Esophagus muscularis mucosa (tissue), 4 donors: Measurements from ENCODE around the gene HINFP. TPM values are rescaled to one million over a fixed set of nuclear protein-coding genes. Genes with fewer than 3 reads are reported as not detected.
A peak's percentile ranks its signal among the peaks of the same experiment; 100 is the strongest.

Source experiments
- DNase-seq: peaks from one replicate; pipeline ENCODE4 v3.0.0-alpha.2; 2017; ENCODE audit errors: extremely low spot score
- H3K27ac ChIP-seq, 4 donors: fragments of 200-600 bp; sonication (generic); replicated peaks in 1 of 4; 1 replicate in 3 of 4; 2 replicates in 1 of 4; pipeline ENCODE4 v1.5.1; 2016 to 2019; ENCODE audit warnings: mild to moderate bottlenecking in 1 of 4
- H3K27me3 ChIP-seq, 4 donors: fragments of 200-600 bp; sonication (generic); one replicate each; pipeline versions ENCODE4 v1.5.1 to v1.6.0; 2016 to 2019
- H3K36me3 ChIP-seq, 4 donors: fragments of 200-600 bp; sonication (generic); one replicate each; pipeline ENCODE4 v1.5.1; 2016 to 2019
- H3K4me1 ChIP-seq, 4 donors: fragments of 200-600 bp; sonication (generic); one replicate each; pipeline ENCODE4 v1.5.1; 2016 to 2019
- H3K4me3 ChIP-seq, 4 donors: fragments of 200-600 bp; sonication (generic); 1 replicate in 2 of 4; 2 replicates in 2 of 4; pipeline ENCODE4 v1.5.1; 2016 to 2019; ENCODE audit warnings: mild to moderate bottlenecking in 4 of 4, moderate library complexity in 1 of 4
- H3K9me3 ChIP-seq, 4 donors: fragments of 200-600 bp; sonication (generic); 1 replicate in 3 of 4; 2 replicates in 1 of 4; pipeline ENCODE4 v1.5.1; 2016 to 2019
- EP300 ChIP-seq: sonication (generic); formaldehyde crosslinking; IDR thresholded peaks from one replicate; pipeline ENCODE4 v1.6.1; 2017; ENCODE audit warnings: antibody characterized with exemption
- POLR2A ChIP-seq: fragments of 450-650 bp; IDR thresholded peaks from one replicate; pipeline ENCODE4 v1.6.1; 2017; ENCODE audit warnings: antibody characterized with exemption, moderate library complexity, mild to moderate bottlenecking, low read depth
- POLR2AphosphoS5 ChIP-seq, 2 donors: sonication (generic); formaldehyde crosslinking; IDR thresholded peaks; one replicate each; pipeline ENCODE4 v1.6.1; 2017; ENCODE audit warnings: antibody characterized with exemption in 2 of 2
- WGBS: methylation state at CpG from one replicate; pipeline ENCODE4 v1.1.5; 2018; 5-methylcytosine and 5-hydroxymethylcytosine counted together
- intact Hi-C: fragments of 100-400 bp; cut with DNase I; formaldehyde crosslinking; loops from one replicate; pipeline ENCODE4 v1.15.1; 2023
- total RNA-seq, 4 donors: library from RNA; depleted of rRNA; stranded (reverse); fragments of >200 nt; gene quantifications; one replicate each; pipeline versions ENCODE4 v1.1.0 to v1.2.1, GENCODE V29; 2016
- TF ChIP-seq, protein P1 (sequence below), 3 experiments: fragments of 200-600 bp in 2 of 3; fragments of 450-650 bp in 1 of 3; sonication (generic) in 2 of 3; IDR thresholded peaks; one replicate each; pipeline ENCODE4 v1.5.1; 2017 to 2019; ENCODE audit warnings: antibody characterized with exemption in 3 of 3, mild to moderate bottlenecking in 2 of 3, moderate library complexity in 1 of 3

The HINFP gene
- total RNA-seq, 4 donors from 2014 or later: 22.8 to 30.8 (median 26.4) TPM

DNA sequence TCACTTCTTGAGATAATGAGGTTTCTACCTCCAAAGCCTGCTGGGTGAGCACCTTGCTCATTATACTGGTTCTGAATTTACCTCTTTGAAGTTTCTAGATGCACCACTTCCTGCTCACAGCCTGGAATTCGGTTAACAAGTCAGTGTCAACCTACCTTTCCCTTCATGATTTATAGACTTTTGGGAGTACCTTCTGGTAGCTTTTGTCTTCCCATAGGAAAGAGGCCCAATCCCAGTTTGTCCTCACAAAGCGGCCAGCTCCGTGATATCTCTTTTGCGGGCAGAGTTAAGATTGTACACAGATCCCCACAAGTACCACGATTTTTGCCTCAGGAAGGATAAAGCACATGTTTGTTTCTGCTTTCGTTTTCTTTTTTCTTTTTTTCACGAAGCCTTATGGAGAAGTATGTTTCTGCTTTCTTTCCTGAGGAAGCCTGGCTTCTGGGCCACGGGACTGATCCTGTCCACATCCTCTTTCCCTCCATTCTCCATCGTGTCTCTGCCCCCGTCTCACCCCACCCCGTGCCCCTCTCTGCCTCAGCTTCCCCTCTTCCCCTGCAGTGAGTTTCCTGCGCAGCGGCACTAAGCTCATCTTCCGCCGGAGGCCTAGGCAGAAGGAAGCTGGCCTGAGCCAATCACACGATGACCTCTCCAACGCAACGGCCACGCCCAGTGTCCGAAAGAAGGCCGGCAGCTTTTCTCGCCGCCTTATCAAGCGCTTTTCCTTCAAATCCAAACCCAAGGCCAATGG lies 5.7 kb upstream of the HINFP start:
- Histone ChIP-seq H3K27me3 (no peaks in the 10 kb centered on the region), H3K4me3 (no peak overlapping the region), H3K36me3 (peaks cover 33 to 73% (median 65%) of the 10 kb centered on the region in 4 donors), H3K27ac (peak overlapping the region in 3 of 4 donors; percentile 27 to 36 (median 35)), H3K4me1 (peaks cover 3 to 5% (median 4%) of the 10 kb centered on the region in 4 donors), H3K9me3 (no peaks in the 10 kb centered on the region)
- intact Hi-C loops: no loop called here
- 63% methylated on average over 24 of the region's 24 CpGs for WGBS
- TF ChIP-seq POLR2AphosphoS5 (IDR thresholded peaks at IDR 0.05) (no peak), POLR2A (no peak), EP300 (no peak)
- TF ChIP-seq, protein P1, sequence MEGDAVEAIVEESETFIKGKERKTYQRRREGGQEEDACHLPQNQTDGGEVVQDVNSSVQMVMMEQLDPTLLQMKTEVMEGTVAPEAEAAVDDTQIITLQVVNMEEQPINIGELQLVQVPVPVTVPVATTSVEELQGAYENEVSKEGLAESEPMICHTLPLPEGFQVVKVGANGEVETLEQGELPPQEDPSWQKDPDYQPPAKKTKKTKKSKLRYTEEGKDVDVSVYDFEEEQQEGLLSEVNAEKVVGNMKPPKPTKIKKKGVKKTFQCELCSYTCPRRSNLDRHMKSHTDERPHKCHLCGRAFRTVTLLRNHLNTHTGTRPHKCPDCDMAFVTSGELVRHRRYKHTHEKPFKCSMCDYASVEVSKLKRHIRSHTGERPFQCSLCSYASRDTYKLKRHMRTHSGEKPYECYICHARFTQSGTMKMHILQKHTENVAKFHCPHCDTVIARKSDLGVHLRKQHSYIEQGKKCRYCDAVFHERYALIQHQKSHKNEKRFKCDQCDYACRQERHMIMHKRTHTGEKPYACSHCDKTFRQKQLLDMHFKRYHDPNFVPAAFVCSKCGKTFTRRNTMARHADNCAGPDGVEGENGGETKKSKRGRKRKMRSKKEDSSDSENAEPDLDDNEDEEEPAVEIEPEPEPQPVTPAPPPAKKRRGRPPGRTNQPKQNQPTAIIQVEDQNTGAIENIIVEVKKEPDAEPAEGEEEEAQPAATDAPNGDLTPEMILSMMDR (IDR thresholded peaks at IDR 0.05): no peak
- DNase-seq: no peak

DNA sequence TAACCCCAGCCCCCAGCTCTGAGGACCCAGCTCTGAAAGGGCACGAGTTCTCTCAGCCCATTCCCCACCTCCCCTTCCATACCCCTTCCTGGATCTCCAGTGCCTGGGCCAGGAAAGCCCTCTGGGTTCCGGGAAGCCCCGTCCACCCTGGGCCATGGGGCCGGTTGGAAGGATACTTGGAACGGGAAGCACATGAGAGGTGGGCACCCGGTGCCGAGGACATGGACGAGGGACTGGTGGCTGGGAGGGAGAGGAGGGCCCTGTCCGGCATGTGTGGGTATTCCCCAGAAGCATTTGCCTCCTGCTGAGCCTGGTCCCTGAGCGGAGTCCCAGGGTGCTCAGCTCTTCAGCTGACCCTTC lies 5.2 kb upstream of the HINFP start:
- intact Hi-C loops: no loop called here
- no peak for TF ChIP-seq POLR2A
- no peak for TF ChIP-seq POLR2AphosphoS5 (IDR thresholded peaks at IDR 0.05)
- TF ChIP-seq EP300: no peak
- TF ChIP-seq, protein P1 (IDR thresholded peaks at IDR 0.05): no peak
- Histone ChIP-seq H3K4me3 (no peak overlapping the region), H3K27ac (peak overlapping the region in 3 of 4 donors; percentile 27 to 36 (median 35)), H3K27me3 (no peaks in the 10 kb centered on the region), H3K4me1 (peaks cover 6 to 8% (median 7%) of the 10 kb centered on the region in 4 donors), H3K36me3 (peaks cover 31 to 68% (median 59%) of the 10 kb centered on the region in 4 donors), H3K9me3 (no peaks in the 10 kb centered on the region)
- 88% methylated on average over 10 of the region's 10 CpGs for WGBS
- DNase-seq: no peak

DNA sequence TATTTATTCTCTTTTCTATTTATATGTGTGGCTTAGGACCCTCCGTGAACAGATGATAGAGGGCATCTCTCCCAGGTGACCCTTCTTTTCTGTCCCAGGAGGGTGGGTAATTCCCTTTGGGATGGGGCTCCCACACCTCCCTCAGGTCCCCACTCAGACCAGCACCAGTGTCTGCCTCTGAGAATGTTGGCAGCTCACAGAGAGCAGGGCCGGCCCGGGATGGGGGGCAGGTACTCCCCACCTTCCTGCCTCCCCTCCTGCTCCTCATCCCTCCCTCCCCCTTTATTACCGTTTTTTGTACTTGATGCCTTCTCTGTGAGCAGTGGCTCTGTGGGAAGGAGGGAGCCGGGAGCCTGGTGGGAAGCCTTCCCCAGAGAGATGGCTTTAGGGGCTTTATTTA lies 4.8 kb upstream of the HINFP start:
- WGBS: 71% methylated on average over 5 of the region's 5 CpGs
- TF ChIP-seq POLR2AphosphoS5 (IDR thresholded peaks at IDR 0.05): no peak
- TF ChIP-seq POLR2A: no peak
- TF ChIP-seq EP300: no peak
- TF ChIP-seq, protein P1 (IDR thresholded peaks at IDR 0.05): no peak
- DNase-seq: no peak
- peaks cover 6 to 8% (median 7%) of the 10 kb centered on the region in 4 donors for H3K4me1 ChIP-seq
- H3K27me3 ChIP-seq: no peaks in the 10 kb centered on the region
- H3K27ac ChIP-seq: no peak overlapping the region
- H3K4me3 ChIP-seq: no peak overlapping the region
- intact Hi-C loops: no loop called here
- no peaks in the 10 kb centered on the region for H3K9me3 ChIP-seq
- H3K36me3 ChIP-seq: peaks cover 28 to 64% (median 55%) of the 10 kb centered on the region in 4 donors

DNA sequence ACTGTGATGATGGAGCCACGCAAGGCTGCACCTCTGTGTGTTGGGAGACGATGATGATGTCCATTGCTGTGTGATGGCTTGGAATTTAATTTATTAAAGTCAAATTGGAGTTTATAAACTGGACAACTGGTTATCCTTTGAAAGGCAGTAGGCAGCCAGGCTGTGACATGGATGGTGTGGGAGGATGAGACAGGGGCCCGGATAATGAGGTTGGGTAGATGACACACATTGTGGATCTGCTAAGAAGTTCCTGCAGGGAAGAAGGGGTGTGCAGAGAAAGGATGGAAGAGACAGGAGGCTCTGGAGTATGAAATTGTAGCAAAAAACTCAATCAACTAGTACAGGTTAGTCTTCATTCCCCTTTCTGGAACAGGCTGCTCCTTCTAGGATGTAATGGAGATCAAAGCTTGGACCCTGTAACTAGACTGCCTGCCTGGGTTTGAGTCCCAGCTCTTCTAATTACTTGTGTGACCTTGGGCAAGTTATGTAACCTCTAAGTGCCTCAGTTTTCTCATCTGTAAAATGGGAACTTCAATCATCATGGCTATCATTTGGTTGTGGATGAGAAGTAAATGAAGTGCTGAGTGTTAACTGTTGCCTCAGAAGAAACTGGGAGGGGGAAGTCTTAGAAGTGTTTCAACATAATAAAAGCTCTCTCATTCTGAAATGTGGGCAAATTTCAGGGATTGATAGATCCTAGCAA lies 4.2 kb upstream of the HINFP start:
- Histone ChIP-seq H3K9me3 (no peaks in the 10 kb centered on the region), H3K4me3 (no peak overlapping the region), H3K4me1 (peaks cover 9 to 12% (median 10%) of the 10 kb centered on the region in 4 donors), H3K27ac (no peak overlapping the region), H3K27me3 (no peaks in the 10 kb centered on the region), H3K36me3 (peaks cover 22 to 58% (median 50%) of the 10 kb centered on the region in 4 donors)
- intact Hi-C loops: no loop called here
- no peak for TF ChIP-seq POLR2A
- TF ChIP-seq, protein P1 (IDR thresholded peaks at IDR 0.05): no peak
- TF ChIP-seq POLR2AphosphoS5 (IDR thresholded peaks at IDR 0.05): no peak
- no peak for TF ChIP-seq EP300
- whole genome bisulfite sequencing: 86% methylated on average over 3 of the region's 3 CpGs
- DNase-seq: no peak
